NAMALWA (cell line): ENCODE results near the gene GAS6.
"Not testable (repeated sequence)": the region's sequence is repeated elsewhere in the genome, so short reads cannot be mapped to it uniquely, and the experiment has no call there.

Experiments used
- DNase-seq: peaks from one replicate; pipeline ENCODE4 v3.0.0-alpha.2; 2015; ENCODE audit warnings: low spot score

The GAS6 gene

GRCh38 chr13:113867913-113868312, 4.0 kb upstream of the GAS6 start:
- DNase-seq, result not testable (repeated sequence)

- no peak for DNase-seq
These were observed 1.6 kb upstream of the GAS6 start for GRCh38 chr13:113865427-113865826.

- no peak for DNase-seq
These were observed 506 bp upstream of the GAS6 start for GRCh38 chr13:113864273-113864890.

- DNase-seq, result no peak
These were observed 849 bp downstream of the GAS6 start for GRCh38 chr13:113862931-113863523.

- no peak for DNase-seq
These were observed 1.5 kb downstream of the GAS6 start for GRCh38 chr13:113862191-113862930.

- no peak for DNase-seq
These were observed 2.3 kb downstream of the GAS6 start for GRCh38 chr13:113861433-113862030.

- DNase-seq, result no peak
These were observed 3.0 kb downstream of the GAS6 start for GRCh38 chr13:113860665-113861432.

- DNase-seq, result no peak
These were observed 3.7 kb downstream of the GAS6 start for GRCh38 chr13:113860051-113860664.

- no peak for DNase-seq
These were observed 4.4 kb downstream of the GAS6 start for GRCh38 chr13:113859311-113860050.

GRCh38 chr13:113857531-113858195, 6.2 kb downstream of the GAS6 start:
- DNase-seq, result no peak

- DNase-seq, result no peak
These were observed 7.2 kb downstream of the GAS6 start for GRCh38 chr13:113856716-113857065.

GRCh38 chr13:113855931-113856715, 7.8 kb downstream of the GAS6 start:
- no peak for DNase-seq

GRCh38 chr13:113855012-113855921, 8.6 kb downstream of the GAS6 start:
- DNase-seq, result no peak

- no peak for DNase-seq
These were observed 9.5 kb downstream of the GAS6 start for GRCh38 chr13:113854238-113855011.

- DNase-seq, result no peak
These were observed 10.2 kb downstream of the GAS6 start for GRCh38 chr13:113853518-113854237.

- no peak for DNase-seq
These were observed 11.0 kb downstream of the GAS6 start for GRCh38 chr13:113852536-113853517.
